SK-N-SH (cell line): ENCODE results near the gene DNMT3A. TPM values are rescaled to one million over a fixed set of nuclear protein-coding genes. Genes with fewer than 3 reads are reported as not detected.
"Not testable (repeated sequence)": the region's sequence is repeated elsewhere in the genome, so short reads cannot be mapped to it uniquely, and the experiment has no call there.

Experiments
- CTCF ChIA-PET: fragments of 300-600, 350-600 bp; formaldehyde crosslinking; extraction: SDS; loops from one replicate; lab custom pipeline; 2021; lab: Yijun Ruan, JAX
- POLR2A ChIA-PET: fragments of 350-600 bp; sonication (Branson Sonifier 250); formaldehyde crosslinking; extraction: SDS; loops from one replicate; lab custom pipeline; 2020; ENCODE audit warnings: antibody characterized with exemption, inconsistent platforms; lab: Yijun Ruan, JAX
- DNase-seq: peaks from one replicate; pipeline ENCODE4 v3.0.0; 2012
- H2AFZ ChIP-seq: fragments of 200-600 bp; sonication (generic); 2 replicates; pipeline ENCODE4 v1.8.1; 2016; ENCODE audit warnings: antibody characterized with exemption, mild to moderate bottlenecking, low read depth
- H3F3A ChIP-seq: fragments of 200-600 bp; sonication (generic); replicated peaks from 2 replicates; pipeline ENCODE3; 2016; ENCODE audit warnings: antibody characterized with exemption, mild to moderate bottlenecking; ENCODE audit not compliant: insufficient read depth
- H3K27ac ChIP-seq, 2 experiments: fragments of 200-500 bp in 1 of 2; fragments of 200-600 bp in 1 of 2; sonication (Bioruptor generic) in 1 of 2; sonication (generic), shearing (Covaris generic) in 1 of 2; 2 replicates each; pipeline versions ENCODE4 v1.5.1 to v1.6.1; 2014 to 2016; ENCODE audit warnings: low read depth in 2 of 2, inconsistent platforms in 1 of 2, low read length in 1 of 2, mild to moderate bottlenecking in 1 of 2, mixed read lengths in 1 of 2
- H3K27me3 ChIP-seq: fragments of 200-600 bp; sonication (generic), shearing (Covaris generic); 2 replicates; pipeline ENCODE4 v1.6.1; 2016; ENCODE audit warnings: mixed run types; ENCODE audit not compliant: insufficient read depth
- H3K36me3 ChIP-seq, 2 experiments: fragments of 200-500 bp in 1 of 2; fragments of 200-600 bp in 1 of 2; sonication (Bioruptor generic) in 1 of 2; sonication (generic) in 1 of 2; replicated peaks in 1 of 2; 2 replicates each; pipeline versions ENCODE3 to v1.5.1; 2014 to 2016; ENCODE audit warnings: low read length in 1 of 2, mild to moderate bottlenecking in 1 of 2; ENCODE audit not compliant: insufficient read depth in 2 of 2, control insufficient read depth in 1 of 2
- H3K4me1 ChIP-seq, 2 experiments: fragments of 200-500 bp in 1 of 2; fragments of 200-600 bp in 1 of 2; sonication (Bioruptor generic) in 1 of 2; sonication (generic), shearing (Covaris generic) in 1 of 2; 2 replicates each; pipeline versions ENCODE4 v1.5.1 to v1.6.1; 2014 to 2016; ENCODE audit warnings: low read depth in 1 of 2, low read length in 1 of 2, mixed run types in 1 of 2; ENCODE audit not compliant: insufficient read depth in 2 of 2, control insufficient read depth in 1 of 2
- H3K4me2 ChIP-seq: fragments of 200-600 bp; sonication (generic), shearing (Covaris generic); 2 replicates; pipeline ENCODE4 v1.6.1; 2017; ENCODE audit warnings: mixed run types
- H3K4me3 ChIP-seq, 2 experiments: fragments of 200-500 bp in 1 of 2; fragments of 200-600 bp in 1 of 2; sonication (Bioruptor generic) in 1 of 2; sonication (generic), shearing (Covaris generic) in 1 of 2; 2 replicates each; pipeline versions ENCODE4 v1.5.1 to v1.8.1; 2014 to 2016; ENCODE audit warnings: low read depth in 2 of 2, inconsistent platforms in 1 of 2, low read length in 1 of 2, mild to moderate bottlenecking in 1 of 2, mixed read lengths in 1 of 2, moderate library complexity in 1 of 2
- H3K79me2 ChIP-seq: fragments of 200-600 bp; sonication (generic); 2 replicates; pipeline ENCODE4 v1.8.1; 2017; ENCODE audit warnings: mild to moderate bottlenecking; ENCODE audit not compliant: insufficient read depth
- H3K9ac ChIP-seq: fragments of 200-600 bp; sonication (generic); 2 replicates; pipeline ENCODE4 v1.6.1; 2017; ENCODE audit warnings: mixed run types
- H3K9me2 ChIP-seq: fragments of 200-600 bp; sonication (generic); 2 replicates; pipeline ENCODE4 v1.6.1; 2017; ENCODE audit warnings: mixed run types
- H3K9me3 ChIP-seq: fragments of 200-600 bp; sonication (generic); 2 replicates; pipeline ENCODE4 v1.6.1; 2017; ENCODE audit warnings: mixed run types, mild to moderate bottlenecking, moderate library complexity
- H4K20me1 ChIP-seq: fragments of 200-600 bp; sonication (generic); 2 replicates; pipeline ENCODE4 v1.6.1; 2017; ENCODE audit warnings: mild to moderate bottlenecking, mixed run types; ENCODE audit not compliant: insufficient read depth
- EP300 ChIP-seq, 2 experiments: IDR thresholded peaks; 2 replicates each; pipeline versions ENCODE4 v1.4.0 to v1.6.1; 2012; ENCODE audit warnings: borderline replicate concordance in 1 of 2, low read depth in 1 of 2, low read length in 1 of 2
- FOSL2 ChIP-seq: IDR thresholded peaks from 2 replicates; pipeline ENCODE4 v1.4.0; 2012; ENCODE audit warnings: low read depth, mild to moderate bottlenecking, moderate library complexity, borderline replicate concordance
- WGBS: methylation state at CpG from one replicate; pipeline ENCODE4 v1.1.6; 2017; ENCODE audit warnings: low lambda C conversion rate; 5-methylcytosine and 5-hydroxymethylcytosine counted together
- polyA plus RNA-seq, 3 experiments: library from polyadenylated mRNA; depleted of rRNA; stranded (reverse); fragments of >200 nt; gene quantifications; 2 replicates each; pipeline ENCODE4 v1.2.3, GENCODE V29; 2012
- TF ChIP-seq, protein P1 (sequence below): fragments of 150-350 bp; IDR thresholded peaks from 2 replicates; pipeline ENCODE4 v1.6.1; 2017; ENCODE audit warnings: antibody characterized with exemption, low read length, low read depth, borderline replicate concordance

Gene DNMT3A
- polyA plus RNA-seq, 1 of the 3 experiments (the other 2 are of a cell fraction): 5.6 TPM

- 66% methylated on average over 8 of the region's 8 CpGs for WGBS
- TF ChIP-seq, protein P1, sequence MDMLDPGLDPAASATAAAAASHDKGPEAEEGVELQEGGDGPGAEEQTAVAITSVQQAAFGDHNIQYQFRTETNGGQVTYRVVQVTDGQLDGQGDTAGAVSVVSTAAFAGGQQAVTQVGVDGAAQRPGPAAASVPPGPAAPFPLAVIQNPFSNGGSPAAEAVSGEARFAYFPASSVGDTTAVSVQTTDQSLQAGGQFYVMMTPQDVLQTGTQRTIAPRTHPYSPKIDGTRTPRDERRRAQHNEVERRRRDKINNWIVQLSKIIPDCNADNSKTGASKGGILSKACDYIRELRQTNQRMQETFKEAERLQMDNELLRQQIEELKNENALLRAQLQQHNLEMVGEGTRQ: no peak
- no peak for TF ChIP-seq EP300 (IDR thresholded peaks at IDR 0.05; ENCODE audit: borderline replicate concordance in 1 of 2, low read depth in 1 of 2, low read length in 1 of 2)
- TF ChIP-seq FOSL2: no peak
- Histone ChIP-seq H3K79me2 (no peaks in the 10 kb centered on the region), H3K4me1 (peaks cover 0 to 8% of the 10 kb centered on the region in 2 experiments; a peak in 1 of 4 replicates), H3K9me2 (no peaks in the 10 kb centered on the region), H2AFZ (no peak overlapping the region), H3K4me2 (no peak overlapping the region), H3K27me3 (no peaks in the 10 kb centered on the region), H4K20me1 (no peaks in the 10 kb centered on the region), H3F3A (no peaks in the 10 kb centered on the region), H3K36me3 (no peaks in the 10 kb centered on the region), H3K9ac (no peak overlapping the region), H3K27ac (no peak overlapping the region), H3K9me3 (no peaks in the 10 kb centered on the region), H3K4me3 (no peak overlapping the region)
- ChIA-PET POLR2A (no interaction called here), CTCF (interaction anchor here (0.9 to 2.2 kb wide), 7 partner anchors 12 to 238 kb away, joined by 3 to 12 read pairs (median 4); partner anchors contain the start of gene DNMT3A)
- DNase-seq: no peak
Measured at GRCh38 chr2:25213229-25213628, 128.5 kb downstream of the DNMT3A start.

DNA sequence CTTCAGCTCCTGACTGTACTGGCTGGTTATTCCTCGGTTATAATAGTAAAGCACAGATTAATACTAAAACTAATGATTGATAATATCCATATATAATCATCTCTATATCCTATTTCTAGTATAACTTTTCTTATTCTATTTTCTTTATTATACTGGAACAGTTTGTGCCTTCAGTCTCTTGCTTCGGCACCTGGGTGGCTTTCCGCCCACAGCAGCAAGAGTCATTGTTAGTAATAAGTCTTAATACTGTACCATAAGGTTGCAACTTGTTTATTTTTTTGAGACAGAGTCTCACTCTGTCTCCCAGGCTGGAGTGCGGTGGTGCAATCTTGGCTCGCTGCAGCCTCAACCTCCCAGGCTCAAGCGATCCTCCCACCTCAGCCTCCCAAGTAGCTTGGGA lies 130.8 kb downstream of the DNMT3A start:
- POLR2A ChIA-PET, H3K9me3 ChIP-seq: not testable (repeated sequence)
- CTCF ChIA-PET: interaction anchor here (0.9 to 5.9 kb wide), 6 partner anchors 13 to 151 kb away, joined by 3 to 41 read pairs (median 4); no protein-coding TSS in a partner anchor

DNA sequence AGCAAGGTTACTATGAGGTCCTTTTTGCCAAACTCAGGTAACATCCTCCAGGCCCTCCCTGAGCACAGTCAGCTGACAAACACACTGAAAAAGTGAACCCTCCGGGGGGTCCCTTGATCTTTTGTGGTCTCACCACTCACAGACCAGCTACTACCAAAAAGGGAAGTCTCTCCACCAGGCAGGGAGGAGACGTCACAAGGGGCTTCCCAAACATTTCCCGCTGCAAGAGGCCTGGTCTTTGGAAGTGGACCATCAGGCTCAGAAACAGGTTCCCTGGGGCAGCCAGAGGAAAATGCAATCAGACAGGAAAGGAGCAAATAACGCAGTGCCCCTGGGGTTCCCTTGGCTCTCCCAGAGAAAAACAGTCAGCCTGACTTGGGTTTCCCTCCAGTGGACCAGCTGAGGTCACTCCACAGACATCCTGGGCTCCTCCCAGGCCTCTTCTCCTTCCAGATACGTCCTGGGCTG lies 134.6 kb downstream of the DNMT3A start:
- no peak overlapping the region for H3K4me3 ChIP-seq
- no peaks in the 10 kb centered on the region for H3F3A ChIP-seq
- H2AFZ ChIP-seq: no peak overlapping the region
- ChIA-PET POLR2A (no interaction called here), CTCF (interaction anchor here (0.8 to 5.9 kb wide), 7 partner anchors 10 to 232 kb away, joined by 3 to 41 read pairs (median 7); no protein-coding TSS in a partner anchor)
- DNase-seq: no peak
- no peaks in the 10 kb centered on the region for H3K27me3 ChIP-seq
- no peak for TF ChIP-seq EP300 (IDR thresholded peaks at IDR 0.05; ENCODE audit: borderline replicate concordance in 1 of 2, low read depth in 1 of 2, low read length in 1 of 2)
- H3K4me2 ChIP-seq: no peak overlapping the region
- no peaks in the 10 kb centered on the region for H3K36me3 ChIP-seq
- no peaks in the 10 kb centered on the region for H3K9me3 ChIP-seq
- no peak overlapping the region for H3K27ac ChIP-seq
- H4K20me1 ChIP-seq: no peaks in the 10 kb centered on the region
- no peaks in the 10 kb centered on the region for H3K9me2 ChIP-seq
- WGBS: 79% methylated on average over 5 of the region's 5 CpGs
- H3K9ac ChIP-seq: no peak overlapping the region
- no peaks in the 10 kb centered on the region for H3K4me1 ChIP-seq
- H3K79me2 ChIP-seq: no peaks in the 10 kb centered on the region

More for the DNA sequence above, 130.8 kb downstream of the DNMT3A start:
- H3K4me1 ChIP-seq, H2AFZ ChIP-seq, H3K27me3 ChIP-seq, H4K20me1 ChIP-seq, H3K9ac ChIP-seq, H3K36me3 ChIP-seq, H3K9me2 ChIP-seq, H3K4me3 ChIP-seq, H3K79me2 ChIP-seq, DNase-seq, H3F3A ChIP-seq, H3K4me2 ChIP-seq, H3K27ac ChIP-seq: not testable (repeated sequence)
- WGBS: 93% methylated on average over 6 of the region's 6 CpGs
